Measurements from ENCODE around the gene MEGF6. TPM values are rescaled to one million over a fixed set of nuclear protein-coding genes. Genes with fewer than 3 reads are reported as not detected.

MEGF6 gene
- polyA plus RNA-seq, 4 donors: 6.3 to 19.0 (median 15.1) TPM

- peak in 1 of 4 donors; percentile 28 for DNase-seq (ENCODE audit: low read depth in 4 of 4, low spot score in 2 of 4)
These were observed 156.3 kb downstream of the MEGF6 start for GRCh38 chr1:3454811-3455618.

GRCh38 chr1:3453891-3454810, 157.2 kb downstream of the MEGF6 start, which contains the start of gene ARHGEF16:
ARHGEF16 (plus strand) TSS chr1:3454665; CDS start chr1:3463085, 8,420 bp downstream.
- peak in 1 of 4 donors; percentile 41 for DNase-seq (ENCODE audit: low read depth in 4 of 4, low spot score in 2 of 4)

- DNase-seq (ENCODE audit: low read depth in 4 of 4, low spot score in 2 of 4): peak in 1 of 4 donors; percentile 51
These were observed 158.0 kb downstream of the MEGF6 start for GRCh38 chr1:3453203-3453761.

GRCh38 chr1:3452866-3453175, 158.5 kb downstream of the MEGF6 start:
- DNase-seq (ENCODE audit: low read depth in 4 of 4, low spot score in 2 of 4): no peak

GRCh38 chr1:3451994-3452865, 159.1 kb downstream of the MEGF6 start:
- no peak for DNase-seq (ENCODE audit: low read depth in 4 of 4, low spot score in 2 of 4)

GRCh38 chr1:3450983-3451382, 160.3 kb downstream of the MEGF6 start:
- DNase-seq (ENCODE audit: low read depth in 4 of 4, low spot score in 2 of 4): no peak

GRCh38 chr1:3450202-3450863, 161.0 kb downstream of the MEGF6 start:
- no peak for DNase-seq (ENCODE audit: low read depth in 4 of 4, low spot score in 2 of 4)

GRCh38 chr1:3444736-3445135, 166.6 kb downstream of the MEGF6 start:
- no peak for DNase-seq (ENCODE audit: low read depth in 4 of 4, low spot score in 2 of 4)

- no peak for DNase-seq (ENCODE audit: low read depth in 4 of 4, low spot score in 2 of 4)
These were observed 167.0 kb downstream of the MEGF6 start for GRCh38 chr1:3444298-3444697.

- no peak for DNase-seq (ENCODE audit: low read depth in 4 of 4, low spot score in 2 of 4)
These were observed 167.5 kb downstream of the MEGF6 start for GRCh38 chr1:3443807-3444206.

- no peak for DNase-seq (ENCODE audit: low read depth in 4 of 4, low spot score in 2 of 4)
These were observed 168.4 kb downstream of the MEGF6 start for GRCh38 chr1:3442901-3443300.

GRCh38 chr1:3442331-3442730, 169.0 kb downstream of the MEGF6 start:
- DNase-seq (ENCODE audit: low read depth in 4 of 4, low spot score in 2 of 4): no peak

- no peak for DNase-seq (ENCODE audit: low read depth in 4 of 4, low spot score in 2 of 4)
These were observed 169.4 kb downstream of the MEGF6 start for GRCh38 chr1:3441880-3442279.

GRCh38 chr1:3441410-3441847, 169.9 kb downstream of the MEGF6 start:
- no peak for DNase-seq (ENCODE audit: low read depth in 4 of 4, low spot score in 2 of 4)

- no peak for DNase-seq (ENCODE audit: low read depth in 4 of 4, low spot score in 2 of 4)
These were observed 170.4 kb downstream of the MEGF6 start for GRCh38 chr1:3440711-3441409.

GRCh38 chr1:3440300-3440681, 171.0 kb downstream of the MEGF6 start:
- DNase-seq (ENCODE audit: low read depth in 4 of 4, low spot score in 2 of 4): no peak

All from left renal cortex interstitium (tissue), 4 donors.